ENCODE data around the gene RELT.

The RELT gene

GRCh38 chr11:73439002-73439843 is 63.0 kb downstream of the RELT start:
- DNase-seq = no peak

DNA sequence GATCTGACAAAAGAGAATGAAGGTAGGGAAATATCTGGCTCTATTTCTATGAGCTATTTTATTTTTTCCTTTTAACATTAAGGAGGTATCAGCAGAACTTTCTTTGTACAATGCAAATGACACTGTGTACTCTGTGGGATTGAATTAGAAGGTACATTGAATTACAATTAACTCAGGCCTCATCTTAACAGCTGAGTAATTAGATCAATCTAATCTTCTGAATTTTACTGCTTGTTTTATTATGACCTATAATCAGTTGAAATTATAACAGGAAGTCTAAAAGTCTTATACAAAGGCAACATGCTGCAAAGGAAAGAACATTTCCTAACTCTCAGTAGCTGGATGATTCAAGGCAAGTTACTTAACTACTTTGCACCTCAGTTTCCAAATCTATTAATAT is 69.8 kb downstream of the RELT start:
- no peak for DNase-seq

DNA sequence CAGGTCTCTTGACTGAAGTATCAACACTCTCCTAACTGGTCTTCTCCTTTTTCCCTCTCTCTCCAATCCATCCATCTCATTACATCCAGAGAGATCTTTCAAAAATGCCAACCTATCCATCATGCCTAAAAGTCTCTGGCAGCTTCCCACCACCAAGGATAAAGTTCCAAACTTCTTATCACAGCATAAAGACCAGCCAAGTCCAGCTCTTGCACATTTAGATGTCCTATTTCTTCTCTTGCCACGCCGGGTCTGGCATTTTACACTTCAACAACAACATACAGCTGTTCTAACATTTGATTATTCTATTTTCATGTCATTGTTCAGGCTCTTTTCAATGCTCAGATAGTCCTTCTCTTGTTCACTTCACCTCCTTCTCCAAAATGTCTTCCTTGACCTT is 70.6 kb downstream of the RELT start:
- no peak for DNase-seq

Measured in stimulated activated CD4-positive, alpha-beta T cell treated with anti-CD3 and anti-CD28 coated beads, Interleukin-4, amount 100 ng/mL, for 4 hours (primary cell).